Measurements from ENCODE around the gene ZNF780B. TPM values are rescaled to one million over a fixed set of nuclear protein-coding genes. Genes with fewer than 3 reads are reported as not detected.

The ZNF780B gene
- total and polyA plus RNA-seq, 4 donors: 17.7 to 35.7 (median 25.8) TPM

- Histone ChIP-seq H3K27me3 (ENCODE audit: control insufficient read depth, insufficient read depth, low read length) (no peaks in the 10 kb centered on the region), H3K36me3 (ENCODE audit: control insufficient read depth, insufficient read depth, low read length) (no peaks in the 10 kb centered on the region), H3K4me3 (ENCODE audit: low read depth, low read length) (no peak overlapping the region), H3K9me3 (ENCODE audit: control insufficient read depth, insufficient read depth, low read length) (peaks cover 3% of the 10 kb centered on the region), H3K27ac (ENCODE audit: low read depth, low read length) (no peak overlapping the region), H3K4me1 (ENCODE audit: control insufficient read depth, insufficient read depth, low read length) (peaks cover 3% of the 10 kb centered on the region)
- DNase-seq (ENCODE audit: low read depth in 4 of 6, low spot score in 6 of 6): no peak
- WGBS (ENCODE audit: insufficient coverage): 95% methylated on average over 1 of the region's 1 CpG
These were observed 62.4 kb downstream of the ZNF780B start for GRCh38 chr19:39993605-39994004.

GRCh38 chr19:39987596-39987995, 68.4 kb downstream of the ZNF780B start:
- Histone ChIP-seq H3K4me3 (ENCODE audit: low read depth, low read length) (no peak overlapping the region), H3K4me1 (ENCODE audit: control insufficient read depth, insufficient read depth, low read length) (no peaks in the 10 kb centered on the region), H3K36me3 (ENCODE audit: control insufficient read depth, insufficient read depth, low read length) (no peaks in the 10 kb centered on the region), H3K9me3 (ENCODE audit: control insufficient read depth, insufficient read depth, low read length) (peaks cover 4% of the 10 kb centered on the region), H3K27ac (ENCODE audit: low read depth, low read length) (no peak overlapping the region), H3K27me3 (ENCODE audit: control insufficient read depth, insufficient read depth, low read length) (no peaks in the 10 kb centered on the region)
- no CpG with 5 or more reads among the region's 1 CpG for WGBS (ENCODE audit: insufficient coverage)
- DNase-seq (ENCODE audit: low read depth in 4 of 6, low spot score in 6 of 6): no peak

GRCh38 chr19:39987167-39987566, 68.9 kb downstream of the ZNF780B start:
- no peaks in the 10 kb centered on the region for H3K27me3 ChIP-seq (ENCODE audit: control insufficient read depth, insufficient read depth, low read length)
- no peak for DNase-seq (ENCODE audit: low read depth in 4 of 6, low spot score in 6 of 6)

DNA sequence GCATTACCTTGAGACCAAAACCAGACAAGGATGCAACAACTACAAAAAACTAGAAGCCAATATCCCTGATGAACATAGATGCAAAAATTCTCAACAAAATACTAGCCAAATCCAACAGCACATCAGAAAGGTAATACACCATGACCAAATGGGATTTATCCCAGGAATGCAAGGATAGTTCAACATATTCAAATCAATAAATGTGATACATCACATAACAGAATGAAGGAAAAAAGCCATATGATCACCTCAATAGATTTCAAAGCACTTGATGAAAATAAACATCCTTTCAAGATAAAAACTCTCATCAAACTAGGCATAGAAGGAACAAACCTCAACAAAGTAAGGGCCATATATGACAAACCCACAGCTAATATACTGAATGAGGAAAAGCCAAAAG, 69.4 kb downstream of the ZNF780B start:
- Histone ChIP-seq H3K27ac (ENCODE audit: low read depth, low read length) (no peak overlapping the region), H3K4me3 (ENCODE audit: low read depth, low read length) (no peak overlapping the region), H3K9me3 (ENCODE audit: control insufficient read depth, insufficient read depth, low read length) (peaks cover 4% of the 10 kb centered on the region), H3K4me1 (ENCODE audit: control insufficient read depth, insufficient read depth, low read length) (no peaks in the 10 kb centered on the region), H3K36me3 (ENCODE audit: control insufficient read depth, insufficient read depth, low read length) (peaks cover 4% of the 10 kb centered on the region), H3K27me3 (ENCODE audit: control insufficient read depth, insufficient read depth, low read length) (no peaks in the 10 kb centered on the region)
- no peak for DNase-seq (ENCODE audit: low read depth in 4 of 6, low spot score in 6 of 6)

More at GRCh38 chr19:39987167-39987566, 68.9 kb downstream of the ZNF780B start:
- H3K36me3 ChIP-seq (ENCODE audit: control insufficient read depth, insufficient read depth, low read length): no peaks in the 10 kb centered on the region
- H3K4me1 ChIP-seq (ENCODE audit: control insufficient read depth, insufficient read depth, low read length): no peaks in the 10 kb centered on the region
- peaks cover 4% of the 10 kb centered on the region for H3K9me3 ChIP-seq (ENCODE audit: control insufficient read depth, insufficient read depth, low read length)
- no peak overlapping the region for H3K4me3 ChIP-seq (ENCODE audit: low read depth, low read length)
- H3K27ac ChIP-seq (ENCODE audit: low read depth, low read length): no peak overlapping the region

DNA sequence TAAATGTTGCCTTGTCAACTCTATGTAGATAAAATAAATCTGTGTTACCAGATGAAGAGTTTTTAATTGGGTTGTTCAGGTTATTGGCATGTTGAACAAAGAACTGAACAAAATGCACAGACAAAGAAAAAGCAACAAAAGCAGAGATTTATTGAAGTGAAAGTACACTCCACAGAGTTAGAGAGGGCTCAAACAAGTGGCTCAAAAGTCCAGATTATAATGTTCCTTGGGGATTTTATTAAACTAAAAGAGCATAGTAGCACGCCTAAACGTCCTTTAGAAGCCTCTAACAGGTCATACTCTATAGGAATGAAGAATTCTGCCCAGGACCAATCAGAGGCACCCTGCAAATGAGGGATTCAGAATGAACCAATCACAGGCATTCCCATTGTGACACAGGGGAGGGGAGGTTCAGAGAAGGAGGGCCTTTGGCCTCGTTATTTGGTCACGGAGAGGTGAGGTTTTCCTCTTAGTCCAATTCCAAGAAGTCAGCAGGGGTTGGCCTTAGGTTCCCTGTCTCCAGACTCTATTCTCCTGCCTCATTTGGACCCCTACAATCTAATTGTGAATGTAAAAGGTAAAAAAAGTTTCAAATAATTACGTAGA, 72.2 kb downstream of the ZNF780B start:
- H3K9me3 ChIP-seq (ENCODE audit: control insufficient read depth, insufficient read depth, low read length): peaks cover 4% of the 10 kb centered on the region
- H3K4me3 ChIP-seq (ENCODE audit: low read depth, low read length): no peak overlapping the region
- no peaks in the 10 kb centered on the region for H3K4me1 ChIP-seq (ENCODE audit: control insufficient read depth, insufficient read depth, low read length)
- no peak overlapping the region for H3K27ac ChIP-seq (ENCODE audit: low read depth, low read length)
- WGBS (ENCODE audit: insufficient coverage): no CpG with 5 or more reads among the region's 5 CpGs
- no peak for DNase-seq (ENCODE audit: low read depth in 4 of 6, low spot score in 6 of 6)
- H3K36me3 ChIP-seq (ENCODE audit: control insufficient read depth, insufficient read depth, low read length): peaks cover 31% of the 10 kb centered on the region
- no peaks in the 10 kb centered on the region for H3K27me3 ChIP-seq (ENCODE audit: control insufficient read depth, insufficient read depth, low read length)

- Histone ChIP-seq H3K27ac (ENCODE audit: low read depth, low read length) (no peak overlapping the region), H3K4me3 (ENCODE audit: low read depth, low read length) (no peak overlapping the region), H3K36me3 (ENCODE audit: control insufficient read depth, insufficient read depth, low read length) (peaks cover 40% of the 10 kb centered on the region), H3K9me3 (ENCODE audit: control insufficient read depth, insufficient read depth, low read length) (peaks cover 3% of the 10 kb centered on the region), H3K27me3 (ENCODE audit: control insufficient read depth, insufficient read depth, low read length) (no peaks in the 10 kb centered on the region), H3K4me1 (ENCODE audit: control insufficient read depth, insufficient read depth, low read length) (no peaks in the 10 kb centered on the region)
- DNase-seq (ENCODE audit: low read depth in 4 of 6, low spot score in 6 of 6): no peak
- no CpG with 5 or more reads among the region's 1 CpG for WGBS (ENCODE audit: insufficient coverage)
These were observed 73.1 kb downstream of the ZNF780B start for GRCh38 chr19:39982883-39983282.

Other genes with a start within 250 kb of the ZNF780B start
- gene DYRK1B, start 222.1 kb downstream of the ZNF780B start, total RNA-seq: 10 to 100 TPM; 12.6 to 16.6 TPM
- 10 to 100 TPM; 32.9 to 38.4 TPM for gene DYRK1B, start 222.1 kb downstream of the ZNF780B start, polyA plus RNA-seq (ENCODE audit: insufficient read length in 2 of 2)
- 100 to 1,000 TPM in 1 of 2 donors, 10 to 100 TPM in 1; 98.0 to 141 TPM for gene FBL, start 209.9 kb downstream of the ZNF780B start, total RNA-seq
- gene FBL, start 209.9 kb downstream of the ZNF780B start, polyA plus RNA-seq (ENCODE audit: insufficient read length in 2 of 2): 100 to 1,000 TPM; 122 to 148 TPM
- gene FCGBP, start 121.6 kb downstream of the ZNF780B start, total RNA-seq: 1 to 10 TPM; 2.9 to 3.7 TPM
- gene FCGBP, start 121.6 kb downstream of the ZNF780B start, polyA plus RNA-seq (ENCODE audit: insufficient read length in 2 of 2): 1 to 10 TPM; 2.0 to 2.3 TPM
- gene PSMC4, start 85.1 kb downstream of the ZNF780B start, total RNA-seq: 10 to 100 TPM; 80.9 to 90.5 TPM
- gene PSMC4, start 85.1 kb downstream of the ZNF780B start, polyA plus RNA-seq (ENCODE audit: insufficient read length in 2 of 2): 100 to 1,000 TPM; 104 to 106 TPM
- 10 to 100 TPM; 14.1 to 18.0 TPM for gene ZNF546, start 59.2 kb downstream of the ZNF780B start, total RNA-seq
- 1 to 10 TPM; 6.1 to 9.5 TPM for gene ZNF546, start 59.2 kb downstream of the ZNF780B start, polyA plus RNA-seq (ENCODE audit: insufficient read length in 2 of 2)
- gene ZNF780A, start 34.7 kb upstream of the ZNF780B start, total RNA-seq: 10 to 100 TPM; 27.2 to 27.4 TPM
- gene ZNF780A, start 34.7 kb upstream of the ZNF780B start, polyA plus RNA-seq (ENCODE audit: insufficient read length in 2 of 2): 10 to 100 TPM in 1 of 2 donors, 1 to 10 TPM in 1; 9.0 to 14.5 TPM
- gene MAP3K10, start 135.2 kb upstream of the ZNF780B start, total RNA-seq: 10 to 100 TPM; 11.1 to 18.4 TPM
- gene MAP3K10, start 135.2 kb upstream of the ZNF780B start, polyA plus RNA-seq (ENCODE audit: insufficient read length in 2 of 2): 10 to 100 TPM; 82.9 to 99.7 TPM
- gene TTC9B, start 162.2 kb upstream of the ZNF780B start, total RNA-seq: 10 to 100 TPM; 19.9 to 34.2 TPM
- gene TTC9B, start 162.2 kb upstream of the ZNF780B start, polyA plus RNA-seq (ENCODE audit: insufficient read length in 2 of 2): 100 to 1,000 TPM; 134 to 139 TPM
- gene CCNP, start 170.5 kb upstream of the ZNF780B start, total RNA-seq: 1 to 10 TPM in 1 of 2 donors, under 1 TPM in 1; 0.69 to 1.3 TPM
- 1 to 10 TPM; 2.8 to 4.5 TPM for gene CCNP, start 170.5 kb upstream of the ZNF780B start, polyA plus RNA-seq (ENCODE audit: insufficient read length in 2 of 2)
- gene AKT2, start 229.1 kb upstream of the ZNF780B start, total RNA-seq: 100 to 1,000 TPM in 1 of 2 donors, 10 to 100 TPM in 1; 62.8 to 126 TPM
- 100 to 1,000 TPM; 154 to 210 TPM for gene AKT2, start 229.1 kb upstream of the ZNF780B start, polyA plus RNA-seq (ENCODE audit: insufficient read length in 2 of 2)